EH (cell line): ENCODE results near the gene NFATC1.

Source experiments
- DNase-seq: peaks from one replicate; pipeline ENCODE4 v3.0.0-alpha.2; 2015; ENCODE audit warnings: low read depth

The NFATC1 gene

DNA sequence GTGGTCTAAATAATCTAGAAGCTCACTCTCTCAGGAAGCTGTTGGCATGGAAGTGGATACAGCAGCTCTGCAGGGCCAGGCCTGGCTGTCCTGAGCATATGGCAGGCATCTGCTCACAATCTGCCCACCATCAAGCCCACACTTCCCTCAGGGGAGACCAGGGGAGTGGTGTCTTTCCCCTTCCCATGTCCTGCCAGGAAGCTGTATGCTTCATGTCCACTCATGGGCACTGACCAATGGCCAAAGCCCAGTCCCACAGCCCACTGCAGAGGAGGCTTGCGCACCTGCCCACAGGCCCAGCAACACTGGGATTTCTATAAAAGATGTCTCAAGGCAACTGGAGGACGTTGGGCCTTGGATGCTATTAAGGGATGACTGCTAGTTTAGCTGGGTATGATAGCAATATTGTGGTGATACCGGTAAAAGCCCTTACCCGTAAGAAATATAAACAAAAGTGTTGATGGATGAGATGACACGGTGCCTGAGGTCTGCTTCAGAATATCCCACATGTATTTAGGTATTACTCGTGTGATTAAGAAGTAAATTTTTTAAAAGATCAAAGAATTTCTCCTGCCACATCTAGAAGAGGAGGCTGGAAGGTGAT lies 177.2 kb downstream of the NFATC1 start:
- DNase-seq = no peak

DNA sequence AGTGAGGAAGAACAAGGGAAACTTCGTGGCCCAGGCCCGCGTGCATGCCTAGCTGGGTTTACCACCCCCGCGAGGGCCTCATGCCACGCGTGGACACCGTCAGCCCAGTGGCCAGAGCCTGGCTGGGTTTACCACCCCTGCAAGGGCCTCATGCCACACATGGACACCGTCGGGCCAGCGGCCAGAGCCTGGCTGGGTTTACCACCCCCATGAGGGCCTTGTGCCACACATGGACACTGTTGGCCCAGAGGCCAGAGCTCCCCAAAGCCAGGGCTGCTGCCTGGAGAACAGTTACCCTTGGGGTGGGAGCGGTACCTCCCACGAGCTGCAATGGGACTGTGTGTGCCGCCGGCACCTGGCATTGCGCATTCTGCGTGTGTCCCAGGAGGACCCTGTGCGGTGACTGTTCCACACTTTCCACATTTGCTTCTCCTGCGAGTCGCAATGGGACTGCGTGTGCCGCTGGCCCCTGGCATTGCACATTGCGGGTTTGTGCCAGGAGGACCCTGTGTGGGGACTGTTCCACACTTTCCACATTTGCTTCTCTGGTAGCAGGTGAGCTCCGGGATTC lies 178.3 kb downstream of the NFATC1 start:
- DNase-seq = no peak

DNA sequence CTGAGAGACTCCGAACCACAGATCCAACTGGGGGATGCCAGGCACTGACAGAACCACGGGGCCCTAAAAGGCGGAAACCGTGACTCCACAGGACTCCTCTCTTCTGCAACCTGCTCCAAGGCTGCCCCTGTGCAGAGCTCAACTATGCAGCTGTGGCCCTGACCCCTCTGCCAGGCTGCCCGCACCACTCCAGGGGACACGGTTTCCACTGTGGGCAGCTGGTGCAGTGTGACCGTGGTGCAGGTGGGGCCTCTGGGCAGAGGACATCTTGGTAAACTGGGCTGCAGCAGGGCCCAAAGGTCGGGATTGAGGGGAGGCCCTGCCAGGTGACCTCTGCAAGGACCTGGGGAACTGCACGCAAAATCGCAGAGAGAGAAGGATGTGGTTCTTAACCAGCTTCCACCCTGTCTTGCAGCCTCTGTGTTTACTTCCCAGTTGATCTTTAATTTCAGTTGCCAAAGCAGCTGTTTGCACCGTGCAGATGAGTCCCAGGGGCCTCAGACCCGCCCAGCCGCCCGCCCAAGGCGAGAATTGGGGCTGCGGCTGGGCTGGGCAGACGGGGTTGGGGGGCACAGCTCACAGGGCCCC lies 179.3 kb downstream of the NFATC1 start:
- no peak for DNase-seq

DNA sequence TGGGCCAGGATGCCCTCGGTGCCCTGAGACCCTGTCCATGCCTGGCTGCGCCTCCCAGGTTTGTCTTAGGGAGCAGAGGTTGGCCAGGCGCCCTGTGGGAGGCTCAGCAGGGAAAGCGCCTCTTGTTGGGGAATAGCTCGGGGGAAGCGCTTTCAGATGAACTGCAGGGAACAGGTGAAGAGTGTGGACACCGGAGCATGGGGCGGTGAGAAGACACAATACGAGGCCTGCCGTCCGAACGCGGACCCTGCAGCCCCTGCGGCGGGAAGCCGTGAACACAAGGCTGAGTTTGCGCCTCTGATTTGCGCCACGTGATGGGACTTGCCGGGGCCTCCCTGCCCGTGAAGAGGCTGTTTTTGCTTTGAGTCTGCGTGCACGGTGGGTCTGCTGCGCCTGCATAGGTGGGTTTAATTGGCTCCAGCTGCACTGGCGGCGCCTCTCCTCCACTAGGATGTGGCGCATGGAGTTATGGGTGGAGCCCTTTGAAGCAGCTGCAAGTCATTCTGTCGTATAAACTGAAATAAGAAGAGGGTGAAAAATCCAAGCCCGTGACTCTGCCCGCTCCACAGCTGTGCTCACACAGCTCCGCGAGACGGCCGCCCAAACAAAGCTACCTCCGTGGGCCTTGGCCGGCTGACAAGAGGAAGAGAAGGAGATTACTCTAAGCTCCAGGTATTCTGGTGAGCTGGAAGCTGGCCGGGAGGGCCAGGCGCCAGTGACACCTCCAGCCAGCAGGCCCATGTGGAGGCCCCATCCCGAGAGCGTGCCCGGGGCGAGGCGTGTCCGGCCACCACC lies 180.4 kb downstream of the NFATC1 start:
- DNase-seq = peak; percentile 49

DNA sequence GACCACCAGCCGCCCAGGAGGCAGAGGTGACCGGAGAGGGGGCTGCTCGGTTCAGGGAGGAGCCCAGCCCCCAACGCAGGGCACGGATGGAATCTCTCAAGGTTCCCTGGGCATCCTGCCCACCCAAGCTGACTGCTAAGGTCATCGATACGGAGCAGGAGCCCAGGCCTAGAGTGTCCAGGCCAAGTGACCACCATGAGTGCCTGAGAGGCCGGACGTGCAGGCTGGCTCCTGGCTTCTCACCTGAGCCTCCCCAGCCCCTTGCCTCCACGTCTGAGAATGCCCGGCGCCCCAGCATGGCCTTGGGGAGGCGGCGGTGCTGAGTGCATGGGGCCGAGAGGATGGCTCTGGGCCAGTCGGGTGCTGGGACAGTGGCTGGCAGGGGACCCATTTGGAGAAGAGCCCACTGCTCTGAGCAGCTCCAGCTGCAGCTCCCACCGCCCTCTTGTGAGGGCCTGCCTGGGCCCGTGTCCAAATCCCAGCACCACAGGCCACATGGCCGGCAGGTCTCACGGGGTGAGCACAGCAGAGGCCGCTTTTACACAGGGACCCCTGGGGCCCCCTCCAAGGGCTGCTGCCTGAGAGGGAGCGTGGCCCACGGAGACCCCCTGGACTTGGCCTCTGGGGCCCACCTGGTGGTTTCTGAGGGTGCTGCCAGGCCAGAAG lies 181.1 kb downstream of the NFATC1 start:
- no peak for DNase-seq

DNA sequence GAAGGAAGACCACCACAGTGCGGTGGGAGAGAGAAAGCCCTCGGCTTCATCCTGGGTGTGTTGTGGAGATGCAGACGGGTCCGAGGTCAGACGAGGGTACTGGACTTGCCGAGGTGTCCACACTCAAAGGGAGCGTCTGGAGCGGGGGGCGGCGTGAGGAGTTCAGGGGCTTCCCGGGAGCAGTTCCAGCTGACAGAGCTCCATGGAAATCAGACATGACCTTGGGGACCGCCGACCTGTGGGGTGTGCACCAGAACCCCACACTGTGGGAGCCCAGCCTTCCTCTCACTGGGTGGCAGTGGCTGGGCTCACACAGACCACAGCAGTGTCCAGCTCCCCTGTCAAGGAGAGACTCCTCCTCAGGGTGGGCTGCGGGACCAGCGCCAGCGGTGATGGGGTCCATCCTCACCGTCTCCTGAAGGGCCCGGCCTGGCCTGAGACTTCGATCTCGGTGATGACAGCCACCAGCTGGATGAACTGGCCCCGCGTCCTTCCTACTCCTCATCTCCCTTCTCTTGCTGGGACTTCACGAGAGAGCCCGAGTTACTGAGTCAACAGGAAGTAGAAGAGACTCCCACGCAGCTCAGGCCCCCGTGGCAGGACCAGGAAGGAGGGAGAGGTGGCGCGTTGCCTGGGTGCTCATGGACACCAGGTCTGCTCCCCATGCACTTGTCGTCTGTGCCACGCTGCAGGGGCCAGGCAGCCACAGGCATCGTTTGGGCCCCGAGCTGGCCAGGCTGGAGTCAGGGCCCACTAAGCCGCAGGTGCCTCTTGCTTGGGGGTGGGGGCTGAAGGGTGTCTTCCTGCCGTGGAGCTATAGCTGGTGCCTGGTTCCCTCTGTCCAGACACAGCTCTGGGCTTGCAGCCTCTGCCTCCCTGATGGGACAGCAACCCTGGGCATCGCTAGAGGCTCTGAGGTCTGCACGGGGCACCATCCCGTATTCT lies 182.0 kb downstream of the NFATC1 start:
- DNase-seq = peak; percentile 19

DNA sequence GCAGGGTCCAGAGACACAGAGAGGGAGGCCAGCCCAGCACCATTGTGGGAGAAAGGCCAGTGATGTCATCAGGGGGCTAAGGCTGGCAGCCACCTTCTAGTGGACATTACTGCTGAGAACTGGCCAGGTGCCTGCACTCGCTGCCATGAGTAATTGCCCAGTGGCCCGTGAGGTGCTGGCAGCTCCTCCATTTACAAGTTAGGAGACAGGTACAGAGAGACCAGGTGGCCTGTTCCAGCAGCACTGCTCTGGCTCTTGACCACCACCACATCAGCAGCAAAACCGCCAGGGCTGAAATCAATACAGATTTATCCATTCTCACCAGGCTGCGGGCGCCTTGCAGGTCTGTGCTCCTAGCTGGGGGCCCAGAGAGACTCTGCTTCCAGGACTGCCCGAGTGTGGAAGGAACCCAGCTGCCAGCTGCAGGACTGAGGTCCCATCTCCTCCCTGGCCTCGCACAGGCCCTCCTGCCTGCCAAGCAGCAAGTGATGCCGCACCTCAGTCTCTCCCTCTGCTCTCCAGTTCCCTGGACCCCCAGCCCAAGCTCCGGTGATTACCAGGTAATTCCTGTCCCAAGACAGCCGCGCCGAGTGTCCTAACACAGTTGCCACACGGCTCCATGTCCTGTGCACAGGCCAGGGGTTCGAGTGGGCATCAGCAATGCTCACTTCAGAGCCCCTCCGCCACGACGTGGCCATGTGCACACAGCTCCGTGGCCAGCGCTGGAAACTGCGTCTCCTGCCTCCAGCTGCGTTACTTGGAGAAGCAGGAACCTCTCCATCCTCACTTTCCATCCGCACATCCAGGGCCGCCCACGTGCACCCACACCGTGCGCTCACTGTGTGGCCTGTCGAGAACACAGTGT lies 182.9 kb downstream of the NFATC1 start:
- DNase-seq = no peak
